K562 (cell line): ENCODE data around the gene GOLIM4.

ENCODE experiments used
- ATF1 ChIP-seq, 2 experiments: fragments of 450-650 bp in 1 of 2; IDR thresholded peaks; 2 replicates each; pipeline ENCODE4 v1.6.1; 2016; ENCODE audit warnings: missing compliant biosample characterization in 1 of 2, missing genetic modification characterization in 1 of 2
- ATF2 ChIP-seq: sonication (generic); formaldehyde crosslinking; IDR thresholded peaks from 2 replicates; pipeline ENCODE4 v1.8.1; 2022; ENCODE audit warnings: missing genetic modification reagents
- CTCF ChIP-seq, 3 experiments: IDR thresholded peaks in 2 of 3; conservative IDR thresholded peaks in 1 of 3; 2 replicates each; pipeline ENCODE4 v1.5.1; 2011 to 2012; ENCODE audit warnings: low read length in 3 of 3, mild to moderate bottlenecking in 3 of 3, control low read depth in 2 of 3, improper control_type of control experiment in 1 of 3, inconsistent platforms in 1 of 3, low read depth in 1 of 3, mixed read lengths in 1 of 3, moderate library complexity in 1 of 3; ENCODE audit not compliant: insufficient read depth in 2 of 3
- KLF13 ChIP-seq: fragments of 450-650 bp; IDR thresholded peaks from 2 replicates; pipeline ENCODE4 v1.6.1; 2016; ENCODE audit warnings: missing genetic modification characterization, low read depth, mild to moderate bottlenecking, missing compliant biosample characterization, moderate library complexity, borderline replicate concordance
- PTBP1 ChIP-seq: fragments of 200-400 bp; formaldehyde crosslinking; IDR thresholded peaks from 2 replicates; pipeline ENCODE4 v1.6.1; 2017; ENCODE audit warnings: low read depth, low read length
- PTTG1 ChIP-seq: fragments of 450-650 bp; IDR thresholded peaks from 2 replicates; pipeline ENCODE4 v1.6.1; 2016; ENCODE audit warnings: low read depth, mild to moderate bottlenecking, missing genetic modification characterization, missing compliant biosample characterization
- SOX6 ChIP-seq: fragments of 450-650 bp; IDR thresholded peaks from 2 replicates; pipeline ENCODE4 v1.6.1; 2014; ENCODE audit warnings: mild to moderate bottlenecking
- ZBTB40 ChIP-seq, 2 experiments: fragments of 450-650 bp in 1 of 2; sonication (generic) in 1 of 2; formaldehyde crosslinking in 1 of 2; IDR thresholded peaks; 2 replicates each; pipeline versions ENCODE4 v1.7.1 to v1.9.0; 2016 to 2022; ENCODE audit warnings: inconsistent platforms in 1 of 2, mild to moderate bottlenecking in 1 of 2, missing genetic modification reagents in 1 of 2

- TF ChIP-seq KLF13 (no peak), SOX6 (no peak), ZBTB40 (IDR thresholded peaks at IDR 0.05) (no peak), ZBTB40 (CRISPR knock-in tag; IDR thresholded peaks at IDR 0.05) (no peak), ATF1 (CRISPR knock-in tag; IDR thresholded peaks at IDR 0.05) (no peak), ATF1 (tag; IDR thresholded peaks at IDR 0.05) (no peak), PTBP1 (no peak), CTCF (IDR thresholded peaks at IDR 0.05 in 2 of 3, conservative IDR thresholded peaks at IDR 0.05 in 1 of 3; ENCODE audit: insufficient read depth in 2 of 3, low read depth in 1 of 3, low read length in 3 of 3) (no peak), ATF2 (CRISPR knock-in tag) (no peak), PTTG1 (tag) (no peak)
These were observed 106.7 kb downstream of the GOLIM4 start for GRCh38 chr3:167989066-167989465.
